HG02970 (cell line): ENCODE data around the gene COPG1.

Experiments
- ATAC-seq: cut with Tn5 transposase; IDR thresholded peaks from one replicate; pipeline ENCODE4 v1.9.1; 2021; ENCODE audit warnings: mild to moderate bottlenecking, moderate library complexity, moderate number of reproducible peaks; ENCODE audit not compliant: unreplicated experiment, low FRiP score

Gene COPG1

DNA sequence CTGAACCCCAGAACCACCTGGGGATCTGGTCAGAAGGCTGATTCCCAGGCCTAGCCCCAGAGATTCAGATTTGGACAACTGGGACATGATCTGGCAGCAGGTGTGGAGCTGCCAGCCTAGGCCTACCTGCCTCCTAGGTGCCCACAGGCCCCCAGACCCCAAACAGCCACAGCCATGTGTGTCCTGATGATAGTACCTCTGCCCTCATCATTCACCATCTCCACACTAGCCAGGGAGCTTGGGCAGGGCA, 63.9 kb downstream of the COPG1 start:
- ATAC-seq = no peak

- ATAC-seq = no peak
Observed at GRCh38 chr3:129313665-129314385, 64.4 kb downstream of the COPG1 start.

DNA sequence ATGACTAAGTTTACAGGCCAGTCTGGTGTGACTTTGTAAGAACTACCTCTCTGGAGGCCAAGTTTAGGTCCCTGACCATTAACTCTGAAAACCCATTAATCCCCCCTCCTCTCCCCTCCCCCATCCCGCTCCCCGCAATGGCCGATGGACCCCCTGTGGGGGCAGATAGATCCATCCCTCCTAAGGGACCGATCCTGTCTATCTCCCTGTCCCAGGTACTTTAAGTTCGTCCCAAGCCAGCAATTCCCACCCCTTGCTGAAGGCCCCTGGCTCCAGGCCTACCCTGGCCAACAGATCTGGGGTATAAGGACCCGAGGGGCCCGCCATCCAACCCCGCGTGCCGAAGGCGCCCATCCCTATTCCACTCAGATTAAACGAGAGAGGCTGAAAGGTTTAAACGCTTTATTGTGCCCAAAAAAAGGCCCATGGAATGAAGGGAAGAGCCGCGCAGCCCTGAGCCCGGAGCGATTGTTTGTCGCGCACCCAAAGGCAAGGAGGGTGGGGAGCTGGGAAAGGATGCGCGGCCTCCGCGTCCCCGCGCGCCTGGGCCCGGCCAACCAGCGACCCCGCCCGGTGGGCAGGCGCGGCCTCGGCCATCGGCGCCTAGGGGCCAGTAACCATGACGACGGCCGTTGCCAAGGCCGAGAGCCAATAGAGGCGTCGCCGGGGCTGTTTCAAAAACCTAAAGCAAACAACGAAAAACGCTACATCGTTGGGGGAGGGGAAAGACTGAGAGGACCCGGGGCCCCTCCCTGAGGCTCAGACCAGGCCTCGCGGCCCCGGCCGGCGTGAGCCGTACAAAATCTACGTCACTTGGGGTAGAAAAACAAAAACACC, 65.2 kb downstream of the COPG1 start:
- peak; percentile 29 for ATAC-seq

- ATAC-seq = no peak
Observed at GRCh38 chr3:129315223-129315997, 66.0 kb downstream of the COPG1 start.

DNA sequence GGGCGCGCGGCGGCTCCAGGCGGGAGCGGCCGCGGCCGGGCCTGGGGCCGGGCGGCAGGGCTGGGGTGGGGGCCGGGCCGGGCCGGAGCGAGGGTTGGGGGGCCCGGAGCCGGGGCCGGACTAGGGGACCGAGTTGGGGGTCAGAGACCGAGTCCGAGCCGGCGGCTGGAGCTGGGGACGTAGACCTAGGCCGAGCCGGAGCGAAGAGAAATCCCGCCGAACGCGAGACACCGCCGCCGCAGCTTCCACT, 66.5 kb downstream of the COPG1 start:
- no peak for ATAC-seq

DNA sequence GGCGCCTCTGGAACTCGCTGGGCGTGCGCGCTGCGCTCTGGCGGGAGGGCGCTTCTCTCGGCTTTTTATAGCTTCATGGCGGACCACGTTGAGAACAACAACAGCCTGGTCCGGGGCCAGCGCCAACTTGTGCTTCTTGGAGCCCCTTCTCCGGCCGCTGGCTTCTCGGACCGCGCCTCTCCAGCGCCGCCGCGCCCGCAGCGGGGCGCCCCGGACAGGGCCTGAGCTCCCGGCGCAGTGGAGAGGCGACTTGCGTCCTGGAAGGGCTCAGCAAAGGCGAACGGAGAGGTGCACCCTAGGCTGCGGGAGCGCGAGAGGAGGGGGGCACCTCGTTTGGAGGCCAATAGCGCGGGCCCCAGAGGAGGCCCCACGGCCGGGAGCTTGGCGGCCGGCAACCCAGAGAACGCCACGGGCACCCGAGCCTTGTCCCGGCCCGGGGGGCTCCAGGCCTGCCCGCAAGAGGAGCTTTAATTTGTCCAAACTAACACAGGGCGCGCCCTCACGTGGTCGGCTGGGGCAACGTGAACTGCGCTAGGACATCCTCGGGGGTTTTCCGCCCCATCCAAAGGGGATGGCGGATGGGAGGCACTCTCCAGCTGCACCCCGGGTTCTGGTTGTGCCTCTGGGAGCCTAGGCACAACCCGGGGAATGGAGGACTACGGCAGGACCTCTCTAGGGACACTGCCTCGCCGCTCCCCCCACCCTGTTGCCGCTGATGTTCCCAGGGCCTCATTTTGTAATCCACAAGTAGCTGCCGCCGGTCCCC, 67.0 kb downstream of the COPG1 start:
- ATAC-seq = peak; percentile 30

- ATAC-seq = no peak
Observed at GRCh38 chr3:129317014-129317771, 67.8 kb downstream of the COPG1 start.

GRCh38 chr3:129317848-129318247, 68.4 kb downstream of the COPG1 start:
- no peak for ATAC-seq

DNA sequence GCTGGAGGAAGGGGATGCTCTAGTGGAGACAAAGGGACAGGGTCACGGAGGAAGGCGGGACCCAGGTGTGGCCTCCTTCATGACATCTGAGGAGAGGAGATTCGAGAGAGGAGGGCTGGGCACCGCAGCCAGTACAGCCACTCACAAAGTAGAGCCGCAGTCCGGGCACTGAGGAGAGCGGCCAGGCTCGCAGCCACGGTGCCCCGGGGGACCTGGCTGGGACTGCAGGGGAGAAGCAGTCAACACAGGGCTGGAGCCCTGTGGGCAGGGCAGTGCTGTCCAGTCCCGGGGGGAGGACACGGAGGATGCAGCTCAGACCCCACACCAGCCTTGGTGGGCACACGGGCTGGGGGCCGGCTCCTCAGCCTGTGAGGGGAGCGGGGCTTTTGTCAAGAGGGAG, 69.5 kb downstream of the COPG1 start:
- ATAC-seq = no peak

DNA sequence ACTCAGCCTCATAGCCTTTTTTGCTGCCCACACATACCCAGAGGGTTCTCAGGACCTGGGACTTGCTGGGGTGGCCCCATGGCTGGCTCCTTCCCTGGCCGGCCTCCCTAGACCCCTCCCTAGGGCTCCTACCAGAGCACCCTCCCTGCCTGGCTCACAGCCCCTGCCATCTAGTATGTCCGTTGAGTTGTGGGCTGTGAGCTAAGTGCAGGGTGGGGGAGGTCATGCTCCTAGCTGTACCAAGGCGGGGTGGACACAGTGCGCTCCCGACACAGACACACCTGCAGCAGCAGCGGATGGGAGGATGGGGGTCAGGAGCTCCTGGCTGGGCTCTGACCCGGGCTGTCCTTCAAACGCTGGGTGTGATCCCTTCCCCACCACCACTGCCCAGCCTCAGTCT, 70.9 kb downstream of the COPG1 start:
- ATAC-seq = no peak

GRCh38 chr3:129320825-129321487, 71.5 kb downstream of the COPG1 start:
- no peak for ATAC-seq

- no peak for ATAC-seq
Observed at GRCh38 chr3:129321887-129322286, 72.5 kb downstream of the COPG1 start.

GRCh38 chr3:129323651-129324294, 74.4 kb downstream of the COPG1 start:
- no peak for ATAC-seq

DNA sequence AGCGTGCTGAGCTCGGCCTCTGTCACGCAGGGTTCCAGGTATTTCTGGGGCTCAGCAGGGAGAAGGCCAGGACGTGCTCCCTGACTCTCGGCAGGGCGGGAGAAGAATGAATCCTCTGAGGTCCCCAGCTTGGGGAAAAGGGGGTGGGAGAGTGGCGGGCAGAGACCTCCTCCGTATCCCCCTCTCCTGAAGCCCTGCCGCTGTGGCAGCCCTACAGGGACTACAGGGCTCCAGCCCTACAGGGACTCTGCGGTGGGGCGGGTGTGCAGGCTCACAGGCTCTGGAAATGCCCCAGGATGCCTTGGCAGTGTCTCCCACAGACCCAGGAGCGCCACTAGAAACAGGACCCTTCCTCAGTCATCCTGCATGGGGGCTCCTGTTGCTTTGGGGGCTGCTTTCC, 75.4 kb downstream of the COPG1 start:
- ATAC-seq = no peak

GRCh38 chr3:129325383-129325782, 76.0 kb downstream of the COPG1 start:
- no peak for ATAC-seq

DNA sequence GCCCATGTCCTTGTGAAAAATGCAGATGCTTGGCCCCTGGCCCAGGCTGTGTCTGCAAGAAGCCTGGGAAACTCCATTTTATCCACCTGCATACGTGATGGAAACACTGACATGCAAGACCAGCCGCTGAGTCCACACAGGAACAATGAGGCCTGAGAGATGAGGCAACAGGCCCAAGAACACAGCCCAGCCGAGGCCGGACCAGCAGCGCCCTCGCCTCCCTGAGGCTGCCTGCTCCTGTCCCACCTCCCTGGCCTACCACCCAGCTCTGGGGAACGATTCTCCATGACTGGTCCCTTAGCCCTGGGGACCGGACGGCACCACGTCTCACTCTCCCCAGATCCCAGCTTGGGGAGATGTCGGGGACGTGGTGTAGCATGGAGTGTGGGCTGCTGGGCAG, 76.7 kb downstream of the COPG1 start:
- ATAC-seq = no peak

DNA sequence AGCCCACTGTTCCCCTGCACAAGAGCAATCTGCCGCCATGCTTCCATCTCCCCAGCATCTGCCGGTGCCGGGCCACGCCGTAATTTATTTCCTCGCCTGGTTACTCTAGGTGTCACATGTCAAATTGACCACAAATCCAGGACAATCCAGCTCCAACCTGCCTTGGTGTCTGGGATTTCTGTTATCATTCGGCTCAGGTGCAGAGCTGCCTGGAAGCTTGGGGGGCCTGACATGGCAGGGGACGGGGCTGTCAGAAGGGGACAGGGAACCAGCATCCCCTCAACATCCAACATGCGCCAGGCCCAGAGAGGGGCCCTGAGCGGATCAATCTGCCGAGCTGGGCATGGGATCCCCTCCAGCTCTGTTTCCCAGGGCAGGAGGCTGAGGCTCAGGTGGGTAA, 77.2 kb downstream of the COPG1 start:
- ATAC-seq = no peak
